Osteocyte (in vitro differentiated cells): ENCODE measurements around the gene PNCK. TPM values are rescaled to one million over a fixed set of nuclear protein-coding genes. Genes with fewer than 3 reads are reported as not detected.
A peak's percentile ranks its signal among the peaks of the same experiment; 100 is the strongest.

Experiments
- DNase-seq: peaks from one replicate; pipeline ENCODE4 v3.0.0; 2021; ENCODE audit warnings: mixed read lengths; ENCODE audit not compliant: unreplicated experiment; ENCODE audit errors: extremely low spot score
- H3K27ac Mint-ChIP-seq: one replicate; pipeline ENCODE4 v1.8.0; 2021; ENCODE audit warnings: mild to moderate bottlenecking, mixed read lengths; ENCODE audit not compliant: unreplicated experiment
- H3K27me3 Mint-ChIP-seq: one replicate; pipeline ENCODE4 v1.8.0; 2021; ENCODE audit warnings: mixed read lengths; ENCODE audit not compliant: unreplicated experiment
- H3K36me3 Mint-ChIP-seq: one replicate; pipeline ENCODE4 v1.8.0; 2021; ENCODE audit warnings: mixed read lengths; ENCODE audit not compliant: unreplicated experiment
- H3K4me1 Mint-ChIP-seq: one replicate; pipeline ENCODE4 v1.8.0; 2021; ENCODE audit warnings: mixed read lengths; ENCODE audit not compliant: unreplicated experiment
- H3K4me3 Mint-ChIP-seq: one replicate; pipeline ENCODE4 v1.8.0; 2021; ENCODE audit warnings: mild to moderate bottlenecking, moderate library complexity, mixed read lengths; ENCODE audit not compliant: unreplicated experiment
- H3K9me3 Mint-ChIP-seq: one replicate; pipeline ENCODE4 v1.8.0; 2021; ENCODE audit warnings: mixed read lengths; ENCODE audit not compliant: unreplicated experiment
- total RNA-seq: library from RNA; stranded (reverse); gene quantifications from 2 replicates; pipeline ENCODE4 v1.2.1, GENCODE V29; 2021
- TF ChIP-seq, protein P1 (sequence below): fragments of 200-600 bp; sonication (generic); IDR thresholded peaks from 2 replicates; pipeline ENCODE4 v1.5.0; 2021; ENCODE audit warnings: antibody characterized with exemption, mild to moderate bottlenecking, moderate library complexity

The PNCK gene
- total RNA-seq, 1 donor from 2014 or later = 3.6 TPM

GRCh38 chrX:153653556-153653955 lies 20.1 kb downstream of the PNCK start:
- TF ChIP-seq, protein P1, sequence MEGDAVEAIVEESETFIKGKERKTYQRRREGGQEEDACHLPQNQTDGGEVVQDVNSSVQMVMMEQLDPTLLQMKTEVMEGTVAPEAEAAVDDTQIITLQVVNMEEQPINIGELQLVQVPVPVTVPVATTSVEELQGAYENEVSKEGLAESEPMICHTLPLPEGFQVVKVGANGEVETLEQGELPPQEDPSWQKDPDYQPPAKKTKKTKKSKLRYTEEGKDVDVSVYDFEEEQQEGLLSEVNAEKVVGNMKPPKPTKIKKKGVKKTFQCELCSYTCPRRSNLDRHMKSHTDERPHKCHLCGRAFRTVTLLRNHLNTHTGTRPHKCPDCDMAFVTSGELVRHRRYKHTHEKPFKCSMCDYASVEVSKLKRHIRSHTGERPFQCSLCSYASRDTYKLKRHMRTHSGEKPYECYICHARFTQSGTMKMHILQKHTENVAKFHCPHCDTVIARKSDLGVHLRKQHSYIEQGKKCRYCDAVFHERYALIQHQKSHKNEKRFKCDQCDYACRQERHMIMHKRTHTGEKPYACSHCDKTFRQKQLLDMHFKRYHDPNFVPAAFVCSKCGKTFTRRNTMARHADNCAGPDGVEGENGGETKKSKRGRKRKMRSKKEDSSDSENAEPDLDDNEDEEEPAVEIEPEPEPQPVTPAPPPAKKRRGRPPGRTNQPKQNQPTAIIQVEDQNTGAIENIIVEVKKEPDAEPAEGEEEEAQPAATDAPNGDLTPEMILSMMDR = no peak
- H3K36me3 Mint-ChIP-seq = no peaks in the 10 kb centered on the region
- no peaks in the 10 kb centered on the region for H3K4me1 Mint-ChIP-seq
- peaks cover 2% of the 10 kb centered on the region for H3K27me3 Mint-ChIP-seq
- H3K9me3 Mint-ChIP-seq = peaks cover 14% of the 10 kb centered on the region
- H3K27ac Mint-ChIP-seq = no peak overlapping the region
- H3K4me3 Mint-ChIP-seq = no peak overlapping the region
- DNase-seq = no peak

- Mint-ChIP-seq H3K36me3 (no peaks in the 10 kb centered on the region), H3K27me3 (peaks cover 5% of the 10 kb centered on the region), H3K4me3 (no peak overlapping the region), H3K27ac (no peak overlapping the region), H3K4me1 (no peaks in the 10 kb centered on the region), H3K9me3 (peaks cover 12% of the 10 kb centered on the region)
- TF ChIP-seq, protein P1 = peak; percentile 25
- DNase-seq = no peak
These were observed 22.0 kb downstream of the PNCK start for GRCh38 chrX:153651540-153652079.

DNA sequence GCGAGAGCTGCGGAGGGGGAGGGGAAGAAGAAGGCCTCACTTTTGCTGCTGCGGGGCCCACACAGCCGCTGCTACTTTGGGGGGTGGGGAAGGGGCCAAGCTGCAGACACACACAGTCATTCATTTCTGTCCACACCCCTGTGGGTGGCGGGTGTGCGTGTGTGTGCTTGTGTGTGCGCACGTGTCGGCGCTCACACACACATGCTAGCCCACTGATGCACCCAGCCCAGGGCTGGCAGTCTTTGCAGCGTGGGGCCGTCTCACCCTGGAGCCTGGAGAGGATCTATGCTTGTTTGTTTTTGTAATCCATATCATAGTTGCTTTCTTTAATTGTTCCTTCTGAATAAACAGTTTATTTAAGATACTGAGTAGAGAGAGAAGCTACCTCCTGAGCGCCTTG lies 22.7 kb downstream of the PNCK start:
- H3K36me3 Mint-ChIP-seq = no peaks in the 10 kb centered on the region
- no peaks in the 10 kb centered on the region for H3K4me1 Mint-ChIP-seq
- TF ChIP-seq, protein P1 = no peak
- peaks cover 9% of the 10 kb centered on the region for H3K27me3 Mint-ChIP-seq
- no peak overlapping the region for H3K27ac Mint-ChIP-seq
- no peak overlapping the region for H3K4me3 Mint-ChIP-seq
- H3K9me3 Mint-ChIP-seq = peaks cover 12% of the 10 kb centered on the region
- no peak for DNase-seq

DNA sequence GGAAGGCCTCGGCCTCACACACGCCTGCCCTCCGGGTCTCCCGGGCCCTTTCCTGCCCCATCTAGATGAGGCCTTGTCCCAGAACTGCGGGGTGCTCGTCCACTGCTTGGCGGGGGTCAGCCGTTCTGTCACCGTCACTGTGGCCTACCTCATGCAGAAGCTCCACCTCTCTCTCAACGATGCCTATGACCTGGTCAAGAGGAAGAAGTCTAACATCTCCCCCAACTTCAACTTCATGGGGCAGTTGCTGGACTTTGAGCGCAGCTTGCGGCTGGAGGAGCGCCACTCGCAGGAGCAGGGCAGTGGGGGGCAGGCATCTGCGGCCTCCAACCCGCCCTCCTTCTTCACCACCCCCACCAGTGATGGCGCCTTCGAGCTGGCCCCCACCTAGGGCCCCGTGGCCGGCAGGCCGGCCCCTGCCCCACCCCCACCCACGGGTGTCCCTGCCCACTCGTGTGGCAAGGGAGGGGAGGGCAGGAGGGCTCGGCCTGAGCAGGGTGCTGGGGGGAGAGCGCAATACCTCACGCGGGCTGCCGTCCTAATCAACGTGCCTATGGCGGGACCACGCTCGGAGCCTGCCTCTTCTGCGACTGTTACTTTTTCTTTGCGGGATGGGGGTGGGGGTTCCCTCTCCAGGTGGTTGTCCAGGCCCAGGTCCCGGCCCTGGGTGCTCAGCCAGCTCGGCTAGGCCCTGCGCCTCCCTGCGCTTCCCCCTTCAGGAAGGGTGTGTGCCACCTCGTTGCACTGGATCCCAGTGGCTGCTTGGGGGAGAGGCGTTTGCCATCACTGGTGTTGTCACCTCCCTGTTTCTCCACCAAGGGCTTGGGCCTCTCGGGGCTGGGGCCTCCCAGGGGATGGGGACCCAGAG lies 23.5 kb downstream of the PNCK start:
- DNase-seq = no peak
- Mint-ChIP-seq H3K9me3 (peaks cover 12% of the 10 kb centered on the region), H3K4me3 (no peak overlapping the region), H3K4me1 (no peaks in the 10 kb centered on the region), H3K36me3 (no peaks in the 10 kb centered on the region), H3K27ac (no peak overlapping the region), H3K27me3 (peaks cover 14% of the 10 kb centered on the region)
- TF ChIP-seq, protein P1 = no peak

DNA sequence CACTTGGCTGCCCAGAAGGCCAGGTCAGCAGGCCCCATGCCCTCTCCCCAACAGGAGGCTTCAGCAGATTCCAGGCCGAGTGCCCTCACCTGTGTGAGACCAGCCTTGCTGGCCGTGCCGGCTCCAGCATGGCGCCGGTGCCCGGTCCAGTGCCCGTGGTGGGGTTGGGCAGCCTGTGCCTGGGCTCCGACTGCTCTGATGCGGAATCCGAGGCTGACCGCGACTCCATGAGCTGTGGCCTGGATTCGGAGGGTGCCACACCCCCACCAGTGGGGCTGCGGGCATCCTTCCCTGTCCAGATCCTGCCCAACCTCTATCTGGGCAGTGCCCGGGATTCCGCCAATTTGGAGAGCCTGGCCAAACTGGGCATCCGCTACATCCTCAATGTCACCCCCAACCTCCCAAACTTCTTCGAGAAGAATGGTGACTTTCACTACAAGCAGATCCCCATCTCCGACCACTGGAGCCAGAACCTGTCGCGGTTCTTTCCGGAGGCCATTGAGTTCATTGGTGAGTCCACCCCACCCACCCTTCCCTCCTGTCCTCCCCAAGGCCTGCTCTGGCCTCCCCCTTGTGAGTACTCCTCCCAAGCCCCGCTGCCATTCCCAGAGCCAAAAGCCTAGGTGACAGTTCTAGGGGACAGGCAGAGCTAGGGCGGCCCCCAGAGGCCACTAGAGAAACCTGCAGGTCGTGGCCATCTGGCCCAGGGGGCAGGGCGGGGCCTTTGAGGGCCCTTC lies 24.3 kb downstream of the PNCK start:
- H3K9me3 Mint-ChIP-seq = peaks cover 8% of the 10 kb centered on the region
- DNase-seq = no peak
- no peaks in the 10 kb centered on the region for H3K4me1 Mint-ChIP-seq
- TF ChIP-seq, protein P1 = no peak
- H3K36me3 Mint-ChIP-seq = no peaks in the 10 kb centered on the region
- H3K4me3 Mint-ChIP-seq = no peak overlapping the region
- no peak overlapping the region for H3K27ac Mint-ChIP-seq
- H3K27me3 Mint-ChIP-seq = peaks cover 20% of the 10 kb centered on the region
